Breast epithelium (tissue), 3 donors: ENCODE results near the gene ARHGAP4.

Experiments used
- POLR2A ChIP-seq: fragments of 450-650 bp; IDR thresholded peaks from one replicate; pipeline ENCODE4 v1.6.1; 2016; ENCODE audit warnings: antibody characterized with exemption, mild to moderate bottlenecking, moderate library complexity
- POLR2AphosphoS5 ChIP-seq, 3 donors: sonication (generic); formaldehyde crosslinking; IDR thresholded peaks; one replicate each; pipeline ENCODE4 v1.6.1; 2017; ENCODE audit warnings: antibody characterized with exemption in 3 of 3
- TF ChIP-seq, protein P1 (sequence below), 3 donors: fragments of 450-650 bp; IDR thresholded peaks; one replicate each; pipeline ENCODE4 v1.5.1; 2016 to 2017; ENCODE audit warnings: antibody characterized with exemption in 3 of 3, mild to moderate bottlenecking in 3 of 3, moderate library complexity in 3 of 3

DNA sequence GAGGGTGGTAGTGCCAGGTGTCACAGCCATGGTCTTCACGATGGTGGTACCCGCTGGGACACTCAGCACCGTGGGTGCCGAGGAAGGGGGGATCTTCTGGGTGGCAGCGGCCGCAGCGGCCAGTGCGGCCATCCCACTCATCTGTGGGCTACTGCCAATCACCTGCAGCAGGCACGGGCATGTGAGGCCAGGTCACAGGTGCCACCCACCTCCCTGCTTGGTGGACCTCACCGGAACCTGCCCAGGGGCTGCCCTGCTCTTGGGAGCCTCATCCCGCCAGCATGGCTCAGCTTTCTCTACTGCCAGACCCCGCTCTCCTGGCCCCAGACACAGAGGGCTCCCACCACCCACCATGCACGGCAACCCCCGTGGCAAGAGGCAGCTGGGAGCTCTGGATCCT is 32.5 kb upstream of the ARHGAP4 start:
- TF ChIP-seq POLR2A: no peak
- TF ChIP-seq, protein P1, sequence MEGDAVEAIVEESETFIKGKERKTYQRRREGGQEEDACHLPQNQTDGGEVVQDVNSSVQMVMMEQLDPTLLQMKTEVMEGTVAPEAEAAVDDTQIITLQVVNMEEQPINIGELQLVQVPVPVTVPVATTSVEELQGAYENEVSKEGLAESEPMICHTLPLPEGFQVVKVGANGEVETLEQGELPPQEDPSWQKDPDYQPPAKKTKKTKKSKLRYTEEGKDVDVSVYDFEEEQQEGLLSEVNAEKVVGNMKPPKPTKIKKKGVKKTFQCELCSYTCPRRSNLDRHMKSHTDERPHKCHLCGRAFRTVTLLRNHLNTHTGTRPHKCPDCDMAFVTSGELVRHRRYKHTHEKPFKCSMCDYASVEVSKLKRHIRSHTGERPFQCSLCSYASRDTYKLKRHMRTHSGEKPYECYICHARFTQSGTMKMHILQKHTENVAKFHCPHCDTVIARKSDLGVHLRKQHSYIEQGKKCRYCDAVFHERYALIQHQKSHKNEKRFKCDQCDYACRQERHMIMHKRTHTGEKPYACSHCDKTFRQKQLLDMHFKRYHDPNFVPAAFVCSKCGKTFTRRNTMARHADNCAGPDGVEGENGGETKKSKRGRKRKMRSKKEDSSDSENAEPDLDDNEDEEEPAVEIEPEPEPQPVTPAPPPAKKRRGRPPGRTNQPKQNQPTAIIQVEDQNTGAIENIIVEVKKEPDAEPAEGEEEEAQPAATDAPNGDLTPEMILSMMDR (IDR thresholded peaks at IDR 0.05): no peak
- TF ChIP-seq POLR2AphosphoS5 (IDR thresholded peaks at IDR 0.05): no peak
